Vagina (tissue), 2 donors: ENCODE data around the gene OSBP2. TPM values are rescaled to one million over a fixed set of nuclear protein-coding genes. Genes with fewer than 3 reads are reported as not detected.

Source experiments
- DNase-seq, 2 donors: peaks; one replicate each; pipeline ENCODE4 v3.0.0-alpha.2; 2017; ENCODE audit errors: extremely low spot score in 2 of 2
- H3K27ac ChIP-seq: fragments of 200-600 bp; sonication (generic); one replicate; pipeline ENCODE4 v1.5.1; 2019
- H3K27me3 ChIP-seq: fragments of 200-600 bp; sonication (generic); one replicate; pipeline ENCODE4 v1.5.1; 2019
- H3K36me3 ChIP-seq, 2 donors: fragments of 200-600 bp; sonication (generic); one replicate each; pipeline ENCODE4 v1.5.1; 2017 to 2019
- H3K4me1 ChIP-seq: fragments of 200-600 bp; sonication (generic); one replicate; pipeline ENCODE4 v1.5.1; 2019
- H3K4me3 ChIP-seq, 2 donors: fragments of 200-600 bp; sonication (generic); 1 replicate in 1 of 2; 2 replicates in 1 of 2; pipeline ENCODE4 v1.5.1; 2016 to 2019
- H3K9me3 ChIP-seq: fragments of 200-600 bp; sonication (generic); one replicate; pipeline ENCODE4 v1.5.1; 2019
- POLR2A ChIP-seq, 2 donors: fragments of 450-650 bp; IDR thresholded peaks; one replicate each; pipeline ENCODE4 v1.6.1; 2017; ENCODE audit warnings: antibody characterized with exemption in 2 of 2, mild to moderate bottlenecking in 2 of 2, moderate library complexity in 2 of 2
- POLR2AphosphoS5 ChIP-seq, 2 donors: sonication (generic); formaldehyde crosslinking; IDR thresholded peaks; one replicate each; pipeline ENCODE4 v1.9.0; 2017; ENCODE audit warnings: antibody characterized with exemption in 2 of 2, mild to moderate bottlenecking in 2 of 2, low read depth in 1 of 2; ENCODE audit not compliant: insufficient read depth in 1 of 2
- intact Hi-C: fragments of 100-400 bp; cut with DNase I; formaldehyde crosslinking; loops from one replicate; pipeline ENCODE4 v1.15.1; 2023
- total RNA-seq: library from RNA; depleted of rRNA; stranded (reverse); fragments of >200 nt; gene quantifications from one replicate; pipeline ENCODE4 v1.2.3, GENCODE V29; 2016
- TF ChIP-seq, protein P1 (sequence below), 3 experiments: fragments of 450-650 bp in 2 of 3; fragments of 200-600 bp in 1 of 3; sonication (generic) in 1 of 3; IDR thresholded peaks; one replicate each; pipeline ENCODE4 v1.5.1; 2017 to 2019; ENCODE audit warnings: antibody characterized with exemption in 3 of 3, mild to moderate bottlenecking in 2 of 3, moderate library complexity in 2 of 3

OSBP2 gene
- total RNA-seq, 1 donor from 2014 or later = 3.7 TPM

DNA sequence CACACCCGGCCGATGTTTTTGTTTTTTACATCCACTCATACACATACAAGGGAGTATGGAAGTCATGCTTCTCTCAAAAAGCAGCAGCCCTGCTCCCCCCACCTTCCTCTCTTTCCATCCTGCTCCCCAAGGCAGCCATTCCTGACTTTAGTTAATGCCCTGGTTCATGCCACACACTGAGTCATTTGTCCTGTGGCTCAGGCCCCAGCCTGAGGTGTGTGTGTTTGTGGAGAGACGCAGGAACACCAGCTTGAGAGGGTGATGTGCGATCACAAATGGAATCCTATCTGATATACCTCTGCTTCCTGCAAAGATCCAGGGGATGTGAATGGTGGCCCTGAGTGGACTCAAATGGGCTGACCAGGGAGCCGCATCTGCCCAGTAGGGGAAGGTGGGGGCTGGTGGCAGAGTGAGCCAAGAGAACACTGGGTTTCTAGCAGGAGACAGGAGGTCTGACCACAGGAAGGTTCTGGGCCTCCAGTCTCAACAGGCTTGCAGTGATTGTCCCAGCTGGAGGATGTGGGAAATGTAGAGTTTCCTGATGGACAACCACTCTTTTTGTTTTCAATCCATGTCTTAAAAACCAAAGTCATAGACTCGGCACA, 86.7 kb downstream of the OSBP2 start:
- H3K4me3 ChIP-seq = no peak overlapping the region
- H3K27ac ChIP-seq = no peak overlapping the region
- TF ChIP-seq, protein P1, sequence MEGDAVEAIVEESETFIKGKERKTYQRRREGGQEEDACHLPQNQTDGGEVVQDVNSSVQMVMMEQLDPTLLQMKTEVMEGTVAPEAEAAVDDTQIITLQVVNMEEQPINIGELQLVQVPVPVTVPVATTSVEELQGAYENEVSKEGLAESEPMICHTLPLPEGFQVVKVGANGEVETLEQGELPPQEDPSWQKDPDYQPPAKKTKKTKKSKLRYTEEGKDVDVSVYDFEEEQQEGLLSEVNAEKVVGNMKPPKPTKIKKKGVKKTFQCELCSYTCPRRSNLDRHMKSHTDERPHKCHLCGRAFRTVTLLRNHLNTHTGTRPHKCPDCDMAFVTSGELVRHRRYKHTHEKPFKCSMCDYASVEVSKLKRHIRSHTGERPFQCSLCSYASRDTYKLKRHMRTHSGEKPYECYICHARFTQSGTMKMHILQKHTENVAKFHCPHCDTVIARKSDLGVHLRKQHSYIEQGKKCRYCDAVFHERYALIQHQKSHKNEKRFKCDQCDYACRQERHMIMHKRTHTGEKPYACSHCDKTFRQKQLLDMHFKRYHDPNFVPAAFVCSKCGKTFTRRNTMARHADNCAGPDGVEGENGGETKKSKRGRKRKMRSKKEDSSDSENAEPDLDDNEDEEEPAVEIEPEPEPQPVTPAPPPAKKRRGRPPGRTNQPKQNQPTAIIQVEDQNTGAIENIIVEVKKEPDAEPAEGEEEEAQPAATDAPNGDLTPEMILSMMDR (IDR thresholded peaks at IDR 0.05) = no peak
- TF ChIP-seq POLR2A (IDR thresholded peaks at IDR 0.05) = no peak
- TF ChIP-seq POLR2AphosphoS5 (IDR thresholded peaks at IDR 0.05; ENCODE audit: insufficient read depth in 1 of 2, low read depth in 1 of 2) = no peak
- intact Hi-C loops = no loop called here
- no peaks in the 10 kb centered on the region for H3K9me3 ChIP-seq
- no peaks in the 10 kb centered on the region for H3K4me1 ChIP-seq
- no peaks in the 10 kb centered on the region for H3K36me3 ChIP-seq
- H3K27me3 ChIP-seq = no peaks in the 10 kb centered on the region
- DNase-seq = no peak

DNA sequence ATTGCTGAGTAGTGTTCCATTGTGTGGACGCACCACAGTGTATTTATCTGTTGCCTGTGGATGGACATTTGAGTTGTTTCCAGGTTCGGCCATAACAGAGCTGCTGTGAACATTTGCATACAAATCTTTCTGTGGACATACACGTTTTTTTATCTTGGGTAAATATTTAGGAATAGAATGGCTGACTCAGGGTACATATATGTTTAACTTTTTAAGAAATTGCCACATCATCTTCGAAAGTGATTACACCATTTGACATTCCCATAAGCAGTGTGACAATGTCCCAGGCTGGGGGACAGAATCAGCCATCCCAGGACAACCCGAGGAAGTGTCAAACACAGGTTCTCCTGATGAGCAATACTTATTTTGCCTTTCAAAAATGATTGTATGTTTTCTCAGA, 87.9 kb downstream of the OSBP2 start:
- H3K27ac ChIP-seq = no peak overlapping the region
- DNase-seq = no peak
- H3K4me3 ChIP-seq = no peak overlapping the region
- TF ChIP-seq POLR2A (IDR thresholded peaks at IDR 0.05) (no peak), POLR2AphosphoS5 (IDR thresholded peaks at IDR 0.05; ENCODE audit: insufficient read depth in 1 of 2, low read depth in 1 of 2) (no peak)
- TF ChIP-seq, protein P1 (IDR thresholded peaks at IDR 0.05) = no peak
- H3K4me1 ChIP-seq = no peaks in the 10 kb centered on the region
- H3K27me3 ChIP-seq = no peaks in the 10 kb centered on the region
- intact Hi-C loops = no loop called here
- H3K36me3 ChIP-seq = no peaks in the 10 kb centered on the region
- no peaks in the 10 kb centered on the region for H3K9me3 ChIP-seq

DNA sequence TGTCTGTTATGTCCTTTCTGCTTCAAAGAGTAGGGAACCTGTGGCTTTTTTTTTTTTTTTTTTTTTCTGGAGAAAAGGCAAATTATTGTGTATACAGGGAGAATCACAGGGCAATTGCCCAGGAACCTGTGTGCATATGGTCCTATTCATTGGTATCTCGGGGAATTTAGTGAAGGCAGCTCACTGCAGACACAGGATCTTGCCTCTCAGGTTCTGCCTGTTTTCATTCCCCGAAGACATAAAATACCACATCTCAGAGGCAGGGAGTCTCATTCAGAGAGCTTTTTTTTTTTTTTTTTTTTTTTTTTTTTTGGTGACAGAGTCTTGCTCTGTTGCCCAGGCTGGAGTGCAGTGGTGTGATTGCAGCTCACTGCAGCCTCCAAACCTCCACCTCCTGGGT, 88.3 kb downstream of the OSBP2 start:
- intact Hi-C loops = no loop called here
- DNase-seq = no peak

DNA sequence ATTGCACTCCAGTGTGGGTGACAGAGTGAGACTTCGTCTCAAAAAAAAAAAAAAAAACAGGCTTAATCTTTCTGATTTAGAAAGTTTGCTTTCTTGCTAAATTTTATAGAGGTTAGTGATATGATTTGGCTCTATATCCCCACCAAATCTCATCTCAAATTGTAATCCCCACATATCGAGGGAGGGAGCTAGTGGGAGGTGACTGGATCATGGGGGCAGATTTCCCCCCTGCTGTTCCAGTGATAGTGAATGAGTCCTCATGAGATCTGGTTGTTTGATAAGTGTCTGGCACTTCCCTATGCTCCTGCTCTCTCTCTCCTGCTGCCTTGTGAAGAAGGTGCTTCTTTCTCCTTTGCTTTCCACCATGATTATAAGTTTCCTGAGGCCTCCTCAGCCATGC, 90.9 kb downstream of the OSBP2 start:
- no peak for DNase-seq
- Histone ChIP-seq H3K4me1 (no peaks in the 10 kb centered on the region), H3K36me3 (no peaks in the 10 kb centered on the region), H3K27ac (no peak overlapping the region), H3K9me3 (no peaks in the 10 kb centered on the region), H3K27me3 (no peaks in the 10 kb centered on the region), H3K4me3 (no peak overlapping the region)
- intact Hi-C loops = no loop called here
- TF ChIP-seq, protein P1 (IDR thresholded peaks at IDR 0.05) = no peak
- no peak for TF ChIP-seq POLR2A (IDR thresholded peaks at IDR 0.05)
- no peak for TF ChIP-seq POLR2AphosphoS5 (IDR thresholded peaks at IDR 0.05; ENCODE audit: insufficient read depth in 1 of 2, low read depth in 1 of 2)

More for the DNA sequence above, 88.3 kb downstream of the OSBP2 start:
- Histone ChIP-seq H3K27me3 (no peaks in the 10 kb centered on the region), H3K4me1 (no peaks in the 10 kb centered on the region), H3K27ac (no peak overlapping the region), H3K36me3 (no peaks in the 10 kb centered on the region), H3K9me3 (no peaks in the 10 kb centered on the region), H3K4me3 (no peak overlapping the region)
- TF ChIP-seq POLR2A (IDR thresholded peaks at IDR 0.05) (no peak), POLR2AphosphoS5 (IDR thresholded peaks at IDR 0.05; ENCODE audit: insufficient read depth in 1 of 2, low read depth in 1 of 2) (no peak)
- TF ChIP-seq, protein P1 (IDR thresholded peaks at IDR 0.05) = no peak

DNA sequence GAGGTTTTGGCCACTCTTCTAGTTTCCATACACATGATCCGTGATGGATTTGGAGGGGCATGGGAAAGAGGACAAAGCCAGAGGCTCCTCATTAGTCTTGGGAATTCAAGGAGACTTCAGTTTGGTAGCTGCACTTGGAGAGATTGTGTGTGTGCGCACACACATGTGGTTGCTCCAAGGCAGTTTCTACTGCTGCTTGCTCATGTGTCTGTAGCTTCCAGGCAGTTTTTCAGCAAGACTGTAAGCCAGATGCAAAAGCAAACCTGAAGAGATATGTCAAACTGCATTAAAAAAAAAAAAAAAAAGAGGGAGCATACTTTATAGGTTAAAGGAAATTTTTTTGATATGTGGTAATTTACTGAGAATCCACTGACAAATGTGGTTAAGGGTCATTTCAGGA, 95.7 kb downstream of the OSBP2 start:
- no peaks in the 10 kb centered on the region for H3K27me3 ChIP-seq
- H3K9me3 ChIP-seq = no peaks in the 10 kb centered on the region
- H3K27ac ChIP-seq = no peak overlapping the region
- no peak overlapping the region for H3K4me3 ChIP-seq
- no peak for DNase-seq
- H3K36me3 ChIP-seq = no peaks in the 10 kb centered on the region
- intact Hi-C loops = no loop called here
- H3K4me1 ChIP-seq = no peaks in the 10 kb centered on the region
- no peak for TF ChIP-seq POLR2AphosphoS5 (IDR thresholded peaks at IDR 0.05; ENCODE audit: insufficient read depth in 1 of 2, low read depth in 1 of 2)
- TF ChIP-seq, protein P1 (IDR thresholded peaks at IDR 0.05) = no peak
- TF ChIP-seq POLR2A (IDR thresholded peaks at IDR 0.05) = no peak
